Caco-2 (cell line): Measurements from ENCODE around the gene ARHGAP21. TPM values are rescaled to one million over a fixed set of nuclear protein-coding genes. Genes with fewer than 3 reads are reported as not detected.
"Not testable (repeated sequence)": the region's sequence is repeated elsewhere in the genome, so short reads cannot be mapped to it uniquely, and the experiment has no call there.

Experiments
- BruUV-seq: library from RNA; stranded (reverse); fragments of 400-500 nt; replicated peaks from 2 replicates; lab custom pipeline; 2021; lab: Mats Ljungman, UMichigan
- CTCF ChIA-PET: fragments of 300-600 bp; sonication (Branson Sonifier 250); formaldehyde crosslinking; loops from one replicate; lab custom pipeline; 2022; ENCODE audit warnings: antibody characterized with exemption; lab: Charles Lee
- POLR2A ChIA-PET: fragments of 300-600 bp; sonication (Branson Sonifier 250); formaldehyde crosslinking; loops from one replicate; lab custom pipeline; 2022; ENCODE audit warnings: antibody characterized with exemption; lab: Charles Lee
- DNase-seq, 2 experiments: peaks; one replicate each; pipeline versions ENCODE4 v3.0.0 to v3.0.0-alpha.2; 2020 to 2022
- H3K27me3 ChIP-seq: replicated peaks from 2 replicates; pipeline ENCODE4 v1.6.0; 2011; ENCODE audit warnings: low read length; ENCODE audit not compliant: control insufficient read depth, insufficient read depth
- H3K36me3 ChIP-seq: 2 replicates; pipeline ENCODE4 v1.5.1; 2011; ENCODE audit warnings: low read length; ENCODE audit not compliant: control insufficient read depth, insufficient read depth
- H3K4me1 ChIP-seq: fragments of 250-450 bp; sonication (Bioruptor Pico); 2 replicates; pipeline ENCODE4 v1.5.1; 2020; ENCODE audit warnings: mild to moderate bottlenecking
- H3K4me3 ChIP-seq: 2 replicates; pipeline ENCODE4 v1.5.1; 2011; ENCODE audit warnings: low read depth, mild to moderate bottlenecking, control low read depth, low read length
- H3K9me3 ChIP-seq: fragments of 250-450 bp; sonication (Bioruptor Pico); 2 replicates; pipeline ENCODE4 v1.5.1; 2020; ENCODE audit warnings: mild to moderate bottlenecking, moderate library complexity
- H3K27ac Mint-ChIP-seq: one replicate; pipeline ENCODE4 v1.8.0; 2022; ENCODE audit warnings: mixed read lengths; ENCODE audit not compliant: unreplicated experiment
- H3K27me3 Mint-ChIP-seq: one replicate; pipeline ENCODE4 v1.8.0; 2022; ENCODE audit warnings: mixed read lengths; ENCODE audit not compliant: insufficient read depth, unreplicated experiment
- H3K36me3 Mint-ChIP-seq: one replicate; pipeline ENCODE4 v1.8.0; 2022; ENCODE audit warnings: mild to moderate bottlenecking, mixed read lengths; ENCODE audit not compliant: insufficient read depth, unreplicated experiment
- H3K4me1 Mint-ChIP-seq: one replicate; pipeline ENCODE4 v1.8.0; 2022; ENCODE audit warnings: low read depth, mixed read lengths; ENCODE audit not compliant: unreplicated experiment
- H3K4me3 Mint-ChIP-seq: one replicate; pipeline ENCODE4 v1.8.0; 2022; ENCODE audit warnings: mild to moderate bottlenecking, moderate library complexity, mixed read lengths; ENCODE audit not compliant: unreplicated experiment
- H3K9me3 Mint-ChIP-seq: one replicate; pipeline ENCODE4 v1.8.0; 2022; ENCODE audit warnings: mixed read lengths; ENCODE audit not compliant: unreplicated experiment
- CTCF ChIP-seq, 2 experiments: fragments of 200-600 bp in 1 of 2; IDR thresholded peaks; 1 replicate in 1 of 2; 2 replicates in 1 of 2; pipeline versions ENCODE4 v1.5.1 to v1.8.0; 2011 to 2022; ENCODE audit warnings: antibody characterized with exemption in 1 of 2, control low read depth in 1 of 2, inconsistent platforms in 1 of 2, low read depth in 1 of 2, low read length in 1 of 2, mild to moderate bottlenecking in 1 of 2, moderate library complexity in 1 of 2; ENCODE audit not compliant: insufficient read depth in 1 of 2, severe bottlenecking in 1 of 2, unreplicated experiment in 1 of 2
- intact Hi-C: fragments of 100-400 bp; cut with micrococcal nuclease; formaldehyde crosslinking; loops from one replicate; pipeline ENCODE4 v1.10.0; 2022; ENCODE audit not compliant: unreplicated experiment
- total RNA-seq: library from RNA; stranded (reverse); gene quantifications from 2 replicates; pipeline ENCODE4 v1.2.3, GENCODE V29; 2022

Gene ARHGAP21
- total RNA-seq, 1 experiment from 2014 or later = 99.1 TPM

GRCh38 chr10:24727786-24728185 lies 4.1 kb upstream of the ARHGAP21 start:
- H3K36me3 Mint-ChIP-seq = peaks cover 15% of the 10 kb centered on the region
- no peak overlapping the region for H3K4me3 ChIP-seq
- H3K4me3 Mint-ChIP-seq = no peak overlapping the region
- no TSS peak for BruUV-seq
- peak in 1 of 2 experiments; percentile 53 for DNase-seq
- ChIA-PET CTCF (interaction anchor here (0.6 to 1.6 kb wide), 4 partner anchors 21 to 352 kb away, joined by 3 to 4 read pairs (median 4); no protein-coding TSS in a partner anchor), POLR2A (no interaction called here)
- H3K27me3 ChIP-seq = no peaks in the 10 kb centered on the region
- H3K27ac Mint-ChIP-seq = no peak overlapping the region
- peak in 1 of 2 experiments; percentile 37 for TF ChIP-seq CTCF (IDR thresholded peaks at IDR 0.05; ENCODE audit: insufficient read depth in 1 of 2, low read depth in 1 of 2, low read length in 1 of 2, severe bottlenecking in 1 of 2, unreplicated experiment in 1 of 2)
- no peaks in the 10 kb centered on the region for H3K9me3 ChIP-seq
- H3K9me3 Mint-ChIP-seq = no peaks in the 10 kb centered on the region
- H3K4me1 ChIP-seq = peaks cover 21% of the 10 kb centered on the region
- H3K27me3 Mint-ChIP-seq = no peaks in the 10 kb centered on the region
- no peaks in the 10 kb centered on the region; the same call in 1 of the 2 replicates for H3K36me3 ChIP-seq
- intact Hi-C loops = no loop called here
- peaks cover 35% of the 10 kb centered on the region for H3K4me1 Mint-ChIP-seq

GRCh38 chr10:24726626-24727025 lies 2.9 kb upstream of the ARHGAP21 start:
- DNase-seq = no peak
- no TSS peak for BruUV-seq
- H3K36me3 ChIP-seq = no peaks in the 10 kb centered on the region; the same call in 1 of the 2 replicates
- ChIA-PET CTCF (no interaction called here), POLR2A (no interaction called here)
- no peak overlapping the region for H3K4me3 ChIP-seq
- Mint-ChIP-seq H3K27me3 (no peaks in the 10 kb centered on the region), H3K9me3 (no peaks in the 10 kb centered on the region), H3K27ac (no peak overlapping the region), H3K4me3 (no peak overlapping the region), H3K36me3 (peaks cover 23% of the 10 kb centered on the region), H3K4me1 (peaks cover 29% of the 10 kb centered on the region)
- H3K4me1 ChIP-seq = peaks cover 17% of the 10 kb centered on the region
- no peaks in the 10 kb centered on the region for H3K27me3 ChIP-seq
- TF ChIP-seq CTCF (IDR thresholded peaks at IDR 0.05; ENCODE audit: insufficient read depth in 1 of 2, low read depth in 1 of 2, low read length in 1 of 2, severe bottlenecking in 1 of 2, unreplicated experiment in 1 of 2) = no peak
- intact Hi-C loops = no loop called here
- no peaks in the 10 kb centered on the region for H3K9me3 ChIP-seq

GRCh38 chr10:24726029-24726428 lies 2.3 kb upstream of the ARHGAP21 start:
- intact Hi-C loops = not testable (repeated sequence)

More at GRCh38 chr10:24726029-24726428, 2.3 kb upstream of the ARHGAP21 start:
- H3K9me3 ChIP-seq, H3K4me3 Mint-ChIP-seq, POLR2A ChIA-PET, H3K36me3 ChIP-seq, H3K27me3 ChIP-seq, H3K27me3 Mint-ChIP-seq, DNase-seq, H3K27ac Mint-ChIP-seq, BruUV-seq, H3K9me3 Mint-ChIP-seq, H3K4me3 ChIP-seq, CTCF ChIA-PET: not testable (repeated sequence)
- peaks cover 23% of the 10 kb centered on the region for H3K4me1 Mint-ChIP-seq
- peaks cover 29% of the 10 kb centered on the region for H3K36me3 Mint-ChIP-seq
- peaks cover 11% of the 10 kb centered on the region for H3K4me1 ChIP-seq
